Neural progenitor cell (in vitro differentiated cells): ENCODE data around the gene LATS1.

Experiments
- EZH2phosphoT487 ChIP-seq: fragments of 200-600 bp; sonication (generic); IDR thresholded peaks from 2 replicates; pipeline ENCODE4 v1.6.1; 2017; ENCODE audit warnings: antibody characterized with exemption
- TF ChIP-seq, protein P1 (sequence below): fragments of 200-600 bp; sonication (generic); IDR thresholded peaks from 2 replicates; pipeline ENCODE4 v1.5.1; 2017; ENCODE audit warnings: antibody characterized with exemption, mild to moderate bottlenecking

DNA sequence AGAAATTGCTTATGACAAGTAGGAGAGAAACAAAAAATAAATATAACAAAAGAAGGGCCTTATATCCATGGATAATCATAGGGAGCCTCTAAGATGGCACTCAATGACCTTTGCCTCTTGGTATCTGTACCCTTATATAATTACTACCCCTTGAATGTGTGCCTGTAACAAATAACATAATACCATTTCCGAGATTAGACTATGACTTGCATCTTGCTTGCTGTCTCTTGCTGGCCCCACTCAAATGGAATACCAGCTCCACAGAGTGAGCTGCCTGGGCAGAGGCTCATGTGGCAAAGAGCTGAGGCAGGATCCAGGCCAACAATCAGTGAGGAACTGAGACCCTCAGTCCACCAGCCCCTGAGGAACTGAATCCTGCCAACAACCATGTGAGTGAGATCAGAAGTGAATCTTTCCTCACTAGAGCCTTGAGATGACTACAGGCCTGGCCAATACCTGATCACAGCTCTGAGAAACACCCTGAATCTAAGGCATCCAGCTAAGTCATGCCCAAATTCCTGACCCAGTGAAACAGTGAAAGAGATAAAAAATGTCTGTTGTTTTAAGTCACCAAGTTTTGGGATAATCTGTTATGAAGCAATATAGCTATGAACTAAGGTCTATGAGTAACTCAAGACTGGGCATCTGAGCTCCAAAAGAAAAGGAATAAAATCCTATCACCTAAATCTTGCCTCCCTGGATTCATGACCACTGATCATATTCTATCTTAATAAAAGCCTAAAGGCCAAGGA, 74.9 kb downstream of the LATS1 start:
- TF ChIP-seq, protein P1, sequence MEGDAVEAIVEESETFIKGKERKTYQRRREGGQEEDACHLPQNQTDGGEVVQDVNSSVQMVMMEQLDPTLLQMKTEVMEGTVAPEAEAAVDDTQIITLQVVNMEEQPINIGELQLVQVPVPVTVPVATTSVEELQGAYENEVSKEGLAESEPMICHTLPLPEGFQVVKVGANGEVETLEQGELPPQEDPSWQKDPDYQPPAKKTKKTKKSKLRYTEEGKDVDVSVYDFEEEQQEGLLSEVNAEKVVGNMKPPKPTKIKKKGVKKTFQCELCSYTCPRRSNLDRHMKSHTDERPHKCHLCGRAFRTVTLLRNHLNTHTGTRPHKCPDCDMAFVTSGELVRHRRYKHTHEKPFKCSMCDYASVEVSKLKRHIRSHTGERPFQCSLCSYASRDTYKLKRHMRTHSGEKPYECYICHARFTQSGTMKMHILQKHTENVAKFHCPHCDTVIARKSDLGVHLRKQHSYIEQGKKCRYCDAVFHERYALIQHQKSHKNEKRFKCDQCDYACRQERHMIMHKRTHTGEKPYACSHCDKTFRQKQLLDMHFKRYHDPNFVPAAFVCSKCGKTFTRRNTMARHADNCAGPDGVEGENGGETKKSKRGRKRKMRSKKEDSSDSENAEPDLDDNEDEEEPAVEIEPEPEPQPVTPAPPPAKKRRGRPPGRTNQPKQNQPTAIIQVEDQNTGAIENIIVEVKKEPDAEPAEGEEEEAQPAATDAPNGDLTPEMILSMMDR = no peak
- TF ChIP-seq EZH2phosphoT487 = no peak
